Parathyroid adenoma (tissue), 2 donors: Measurements from ENCODE around the gene MGAT3.

Experiments used
- H2AFZ ChIP-seq: fragments of 300-600 bp; sonication (generic); one replicate; pipeline ENCODE4 v1.7.0; 2017; ENCODE audit warnings: antibody characterized with exemption, mild to moderate bottlenecking
- H3K27ac ChIP-seq: fragments of 300-600 bp; sonication (generic); one replicate; pipeline ENCODE4 v1.7.0; 2017
- H3K27me3 ChIP-seq: fragments of 300-600 bp; sonication (generic); one replicate; pipeline ENCODE4 v1.7.0; 2017; ENCODE audit warnings: low read length; ENCODE audit not compliant: control insufficient read depth, insufficient read depth
- H3K36me3 ChIP-seq: fragments of 300-600 bp; sonication (generic); one replicate; pipeline ENCODE4 v1.7.0; 2017; ENCODE audit warnings: low read length; ENCODE audit not compliant: control insufficient read depth, insufficient read depth
- H3K4me1 ChIP-seq: fragments of 300-600 bp; sonication (generic); one replicate; pipeline ENCODE4 v1.7.0; 2017; ENCODE audit warnings: control low read depth
- H3K4me2 ChIP-seq: fragments of 300-600 bp; sonication (generic); one replicate; pipeline ENCODE4 v1.7.0; 2017; ENCODE audit warnings: low read length
- H3K4me3 ChIP-seq: fragments of 300-600 bp; sonication (generic); one replicate; pipeline ENCODE4 v1.7.0; 2017; ENCODE audit warnings: low read depth, low read length
- H3K79me2 ChIP-seq: fragments of 300-600 bp; sonication (generic); one replicate; pipeline ENCODE4 v1.7.0; 2017; ENCODE audit warnings: control low read depth
- H3K9ac ChIP-seq: fragments of 300-600 bp; sonication (generic); one replicate; pipeline ENCODE4 v1.7.0; 2017; ENCODE audit warnings: mild to moderate bottlenecking
- H3K9me3 ChIP-seq: fragments of 300-600 bp; sonication (generic); one replicate; pipeline ENCODE4 v1.7.0; 2017; ENCODE audit warnings: low read length; ENCODE audit not compliant: control insufficient read depth
- CTCF ChIP-seq: fragments of 300-600 bp; sonication (generic); IDR thresholded peaks from one replicate; pipeline ENCODE4 v1.7.0; 2017; ENCODE audit warnings: antibody characterized with exemption, mild to moderate bottlenecking
- donor health status: primary hyperparathyroidism.

MGAT3 gene

GRCh38 chr22:39414377-39414776, 42.4 kb upstream of the MGAT3 start:
- Histone ChIP-seq H3K9ac (no peak overlapping the region), H3K9me3 (no peaks in the 10 kb centered on the region), H3K79me2 (no peaks in the 10 kb centered on the region), H3K4me1 (no peaks in the 10 kb centered on the region), H3K27ac (no peak overlapping the region), H3K27me3 (no peaks in the 10 kb centered on the region), H2AFZ (no peak overlapping the region), H3K4me3 (no peak overlapping the region), H3K36me3 (no peaks in the 10 kb centered on the region), H3K4me2 (no peak overlapping the region)
- no peak for TF ChIP-seq CTCF

GRCh38 chr22:39414886-39415285, 41.9 kb upstream of the MGAT3 start:
- Histone ChIP-seq H3K36me3 (no peaks in the 10 kb centered on the region), H3K4me3 (no peak overlapping the region), H3K79me2 (no peaks in the 10 kb centered on the region), H3K9me3 (no peaks in the 10 kb centered on the region), H3K27ac (no peak overlapping the region), H2AFZ (no peak overlapping the region), H3K9ac (no peak overlapping the region), H3K4me2 (no peak overlapping the region), H3K4me1 (no peaks in the 10 kb centered on the region), H3K27me3 (no peaks in the 10 kb centered on the region)
- no peak for TF ChIP-seq CTCF

- Histone ChIP-seq H3K27ac (no peak overlapping the region), H3K4me3 (no peak overlapping the region), H3K9ac (no peak overlapping the region), H3K4me2 (no peak overlapping the region), H3K4me1 (no peaks in the 10 kb centered on the region), H2AFZ (no peak overlapping the region), H3K36me3 (no peaks in the 10 kb centered on the region), H3K79me2 (no peaks in the 10 kb centered on the region), H3K27me3 (no peaks in the 10 kb centered on the region), H3K9me3 (no peaks in the 10 kb centered on the region)
- TF ChIP-seq CTCF = no peak
Measured at GRCh38 chr22:39415506-39415905, 41.3 kb upstream of the MGAT3 start.

GRCh38 chr22:39416319-39416718, 40.5 kb upstream of the MGAT3 start:
- H3K9ac ChIP-seq = no peak overlapping the region
- no peaks in the 10 kb centered on the region for H3K36me3 ChIP-seq
- no peak overlapping the region for H3K4me3 ChIP-seq
- no peak overlapping the region for H2AFZ ChIP-seq
- no peak for TF ChIP-seq CTCF
- H3K9me3 ChIP-seq = no peaks in the 10 kb centered on the region
- no peaks in the 10 kb centered on the region for H3K4me1 ChIP-seq
- H3K27ac ChIP-seq = no peak overlapping the region
- no peak overlapping the region for H3K4me2 ChIP-seq
- no peaks in the 10 kb centered on the region for H3K79me2 ChIP-seq
- no peaks in the 10 kb centered on the region for H3K27me3 ChIP-seq

GRCh38 chr22:39417641-39418040, 39.2 kb upstream of the MGAT3 start:
- H3K79me2 ChIP-seq = no peaks in the 10 kb centered on the region

More at GRCh38 chr22:39417641-39418040, 39.2 kb upstream of the MGAT3 start:
- H3K27me3 ChIP-seq = no peaks in the 10 kb centered on the region
- no peaks in the 10 kb centered on the region for H3K9me3 ChIP-seq
- no peak for TF ChIP-seq CTCF
- no peak overlapping the region for H3K4me3 ChIP-seq
- no peaks in the 10 kb centered on the region for H3K36me3 ChIP-seq
- no peak overlapping the region for H3K4me2 ChIP-seq
- H2AFZ ChIP-seq = no peak overlapping the region
- no peaks in the 10 kb centered on the region for H3K4me1 ChIP-seq
- H3K9ac ChIP-seq = no peak overlapping the region
- H3K27ac ChIP-seq = no peak overlapping the region
